K562 (cell line): ENCODE results near the gene SLCO3A1. TPM values are rescaled to one million over a fixed set of nuclear protein-coding genes. Genes with fewer than 3 reads are reported as not detected.

ENCODE experiments used
- ATAC-seq: fragments of 200-7000 bp; cut with Tn5 transposase; 3 replicates; pipeline ENCODE4 v1.9.1; 2020; ENCODE audit warnings: moderate library complexity
- BruUV-seq: library from RNA; stranded (reverse); fragments of 400-500 nt; replicated peaks from 2 replicates; lab custom pipeline; 2021; lab: Mats Ljungman, UMichigan
- CTCF ChIA-PET: fragments of 300-600 bp; formaldehyde crosslinking; extraction: SDS; loops from one replicate; lab custom pipeline; 2021; ENCODE audit warnings: low intra/inter-chr PET ratio; lab: Yijun Ruan, JAX
- POLR2A ChIA-PET: fragments of 300-600, 350-650 bp; sonication (Branson Sonifier 250); formaldehyde crosslinking; extraction: SDS; loops from one replicate; lab custom pipeline; 2021; ENCODE audit warnings: antibody characterized with exemption, inconsistent platforms; lab: Yijun Ruan, JAX
- DNase-seq, 4 experiments: peaks; one replicate each; pipeline versions ENCODE4 v3.0.0 to v3.0.0-alpha.2; 2011 to 2018; ENCODE audit warnings: low spot score in 3 of 4, mixed read lengths in 3 of 4; ENCODE audit errors: extremely low read depth in 1 of 4
- FAIRE-seq: peaks from 2 replicates; lab custom pipeline; 2011; peaks lifted over from hg19 to GRCh38; lab: Jason Lieb, UNC
- H2AFZ ChIP-seq: 2 replicates; pipeline ENCODE4 v1.6.0; 2011; ENCODE audit warnings: low read depth, low read length, control low read depth, inconsistent platforms
- H3K27ac ChIP-seq: fragments of 200-600 bp; 3 replicates; pipeline ENCODE4 v1.8.0; 2011; ENCODE audit warnings: low read depth, mild to moderate bottlenecking, control low read depth, inconsistent platforms, low read length, moderate library complexity, mixed read lengths; ENCODE audit errors: extremely low read depth
- H3K27me3 ChIP-seq, 2 experiments: fragments of 300-600 bp in 1 of 2; 2 replicates in 1 of 2; 3 replicates in 1 of 2; pipeline versions ENCODE4 v1.6.0 to v1.8.0; 2011; ENCODE audit warnings: inconsistent platforms in 2 of 2, low read length in 2 of 2, mild to moderate bottlenecking in 1 of 2, mixed read lengths in 1 of 2, moderate library complexity in 1 of 2; ENCODE audit not compliant: control insufficient read depth in 2 of 2, insufficient read depth in 2 of 2
- H3K36me3 ChIP-seq: fragments of 300-600 bp; 3 replicates; pipeline ENCODE4 v1.8.0; 2011; ENCODE audit warnings: mild to moderate bottlenecking, low read length, inconsistent platforms; ENCODE audit not compliant: control insufficient read depth, insufficient read depth
- H3K4me1 ChIP-seq, 2 experiments: fragments of 200-600 bp in 1 of 2; replicated peaks in 1 of 2; 2 replicates in 1 of 2; 3 replicates in 1 of 2; pipeline versions ENCODE4 v1.5.1 to v1.8.0; 2011; ENCODE audit warnings: inconsistent platforms in 2 of 2, low read length in 2 of 2, mild to moderate bottlenecking in 1 of 2, mixed read lengths in 1 of 2, moderate library complexity in 1 of 2; ENCODE audit not compliant: control insufficient read depth in 2 of 2, insufficient read depth in 2 of 2
- H3K4me2 ChIP-seq: 2 replicates; pipeline ENCODE4 v1.6.1; 2011; ENCODE audit warnings: low read length, control low read depth, inconsistent platforms, mixed read lengths; ENCODE audit not compliant: insufficient read depth
- H3K4me3 ChIP-seq: fragments of 200-600 bp; sonication (generic), shearing (Covaris generic); 2 replicates; pipeline ENCODE4 v1.5.1; 2016; ENCODE audit warnings: control low read depth, inconsistent platforms
- H3K79me2 ChIP-seq: fragments of 200-600 bp; 3 replicates; pipeline ENCODE4 v1.8.0; 2011; ENCODE audit warnings: low read length, inconsistent platforms; ENCODE audit not compliant: control insufficient read depth, insufficient read depth
- H3K9ac ChIP-seq, 2 experiments: 2 replicates each; pipeline versions ENCODE4 v1.6.0 to v1.6.1; 2011; ENCODE audit warnings: low read depth in 2 of 2, low read length in 2 of 2, control low read depth in 1 of 2, inconsistent platforms in 1 of 2, mild to moderate bottlenecking in 1 of 2, mixed read lengths in 1 of 2; ENCODE audit not compliant: insufficient read depth in 1 of 2
- H3K9me1 ChIP-seq: one replicate; pipeline ENCODE4 v1.6.0; 2011; ENCODE audit warnings: inconsistent platforms, mild to moderate bottlenecking, low read length, moderate library complexity; ENCODE audit not compliant: control insufficient read depth, insufficient read depth
- H3K9me3 ChIP-seq: replicated peaks from 2 replicates; pipeline ENCODE4 v1.5.1; 2011; ENCODE audit warnings: low read depth, low read length, inconsistent platforms; ENCODE audit not compliant: control insufficient read depth, insufficient read depth
- H4K20me1 ChIP-seq: replicated peaks from 2 replicates; pipeline ENCODE4 v1.6.1; 2011; ENCODE audit warnings: low read length, inconsistent platforms, mixed read lengths; ENCODE audit not compliant: control insufficient read depth, insufficient read depth
- ADNP ChIP-seq: fragments of 200-800 bp; sonication (Bioruptor generic); IDR thresholded peaks from 2 replicates; pipeline ENCODE4 v1.6.1; 2016; ENCODE audit warnings: missing genetic modification characterization, missing compliant biosample characterization
- CBX8 ChIP-seq: fragments of 200-600 bp; sonication (generic); IDR thresholded peaks from 2 replicates; pipeline ENCODE4 v1.6.1; 2012; ENCODE audit warnings: borderline replicate concordance, mixed run types, low read depth, mild to moderate bottlenecking, moderate library complexity, mixed read lengths, low read length, control low read depth, inconsistent platforms; ENCODE audit not compliant: poor library complexity, severe bottlenecking; ENCODE audit errors: extremely low read depth
- NR1H2 ChIP-seq: sonication (generic); formaldehyde crosslinking; IDR thresholded peaks from 2 replicates; pipeline ENCODE4 v1.4.0; 2020; ENCODE audit warnings: mild to moderate bottlenecking, missing genetic modification reagents
- SUPT5H ChIP-seq: fragments of 450-650 bp; IDR thresholded peaks from 2 replicates; pipeline ENCODE4 v1.6.1; 2016
- TAF1 ChIP-seq: IDR thresholded peaks from 2 replicates; pipeline ENCODE4 v1.6.1; 2011; ENCODE audit warnings: mild to moderate bottlenecking, low read length, moderate library complexity; ENCODE audit not compliant: insufficient read depth, control insufficient read depth, severe bottlenecking; ENCODE audit errors: extremely low read depth
- TAF15 ChIP-seq: fragments of 200-400 bp; formaldehyde crosslinking; IDR thresholded peaks from 2 replicates; pipeline ENCODE4 v1.6.1; 2017; ENCODE audit warnings: mild to moderate bottlenecking, low read depth, low read length, moderate library complexity
- ZFP91 ChIP-seq: sonication (generic); formaldehyde crosslinking; IDR thresholded peaks from 2 replicates; pipeline ENCODE4 v1.8.0; 2022; ENCODE audit warnings: mild to moderate bottlenecking, missing genetic modification reagents
- ZNF24 ChIP-seq: fragments of 450-650 bp; IDR thresholded peaks from 2 replicates; pipeline ENCODE4 v1.6.1; 2016
- WGBS: fragments of 100-300 bp; shearing (Covaris generic); methylation state at CpG from one replicate; pipeline ENCODE4 v1.1.6; 2016; ENCODE audit warnings: low coverage, mixed read lengths; ENCODE audit not compliant: insufficient coverage; ENCODE audit errors: missing lambda C conversion rate; 5-methylcytosine and 5-hydroxymethylcytosine counted together
- in situ Hi-C: fragments of 300-500 bp; cut with MboI; formaldehyde crosslinking; loops from 4 replicates; pipeline ENCODE4 v1.15.0; 2018; ENCODE audit warnings: inconsistent platforms, mixed read lengths
- intact Hi-C: fragments of 100-400 bp; cut with micrococcal nuclease; formaldehyde crosslinking; loops from 2 replicates; pipeline ENCODE4 v1.14.2; 2022
- polyA plus RNA-seq, 8 experiments: library from polyadenylated mRNA; depleted of rRNA in 4 of 8; stranded (reverse) in 5 of 8; unstranded in 3 of 8; fragments of >200 nt; fragmentation: Nextera tagmentation in 2 of 8; fragmentation: Illumina TruSeq in 1 of 8; extraction: Ambion mirVana in 2 of 8; extraction: Trizol in 1 of 8; gene quantifications; 2 replicates each; pipeline versions ENCODE4 v1.2.1 to v1.2.3, GENCODE V29; 2011 to 2014; ENCODE audit warnings: inconsistent platforms in 1 of 8, missing spikeins in 1 of 8
- total RNA-seq, 7 experiments: library from RNA; depleted of rRNA in 6 of 7; stranded (reverse); fragments of >200 nt in 6 of 7; fragmentation: Illumina TruSeq in 2 of 7; extraction: Trizol in 2 of 7; gene quantifications; 2 replicates each; pipeline versions ENCODE4 v1.2.1 to v1.2.3, GENCODE V29; 2011 to 2021; ENCODE audit warnings: low replicate concordance in 1 of 7
- TF ChIP-seq, protein P1 (sequence below): fragments of 250-450 bp; sonication (Bioruptor Pico); IDR thresholded peaks from 2 replicates; pipeline ENCODE4 v1.9.0; 2021; ENCODE audit warnings: mild to moderate bottlenecking

The SLCO3A1 gene
- total and polyA plus RNA-seq, 9 of the 15 experiments (the other 6 are each of a cell fraction or from before 2014, with no cell fraction given) = 0.01 to 0.84 (median 0.06) TPM; not detected in 3

- WGBS = 0% methylated on average over 6 of the region's 6 CpGs
- H3K9ac ChIP-seq = no peak overlapping the region
- no peak for ATAC-seq
- no peaks in the 10 kb centered on the region for H3K4me1 ChIP-seq
- H3K4me3 ChIP-seq = no peak overlapping the region
- ChIA-PET POLR2A (interaction anchor here (0.8 to 1.4 kb wide), 3 partner anchors 10 to 18 kb away, joined by 3 to 4 read pairs (median 3); no protein-coding TSS in a partner anchor), CTCF (no interaction called here)
- no peaks in the 10 kb centered on the region for H4K20me1 ChIP-seq
- TF ChIP-seq ZFP91 (CRISPR knock-in tag) (no peak), SUPT5H (no peak), TAF15 (no peak), CBX8 (no peak), TAF1 (no peak), ZNF24 (no peak), NR1H2 (CRISPR knock-in tag) (no peak), ADNP (no peak)
- TF ChIP-seq, protein P1, sequence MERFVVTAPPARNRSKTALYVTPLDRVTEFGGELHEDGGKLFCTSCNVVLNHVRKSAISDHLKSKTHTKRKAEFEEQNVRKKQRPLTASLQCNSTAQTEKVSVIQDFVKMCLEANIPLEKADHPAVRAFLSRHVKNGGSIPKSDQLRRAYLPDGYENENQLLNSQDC (CRISPR knock-in tag) = no peak
- H3K9me3 ChIP-seq = no peaks in the 10 kb centered on the region
- intact Hi-C loops (no loop called here), in situ Hi-C loops (no loop called here)
- no peaks in the 10 kb centered on the region for H3K79me2 ChIP-seq
- H2AFZ ChIP-seq = no peak overlapping the region
- H3K4me2 ChIP-seq = no peak overlapping the region
- H3K27ac ChIP-seq = no peak overlapping the region
- H3K27me3 ChIP-seq = peaks cover 3 to 18% of the 10 kb centered on the region in 2 experiments; a peak in 4 of 5 replicates
- BruUV-seq = no TSS peak
- DNase-seq = no peak
- no peaks in the 10 kb centered on the region for H3K36me3 ChIP-seq
- FAIRE-seq = no peak
- no peaks in the 10 kb centered on the region for H3K9me1 ChIP-seq
These were observed 270.6 kb downstream of the SLCO3A1 start for GRCh38 chr15:92123962-92124656.
